ENCODE data around the gene GRAMD4.

GRAMD4 gene

GRCh38 chr22:46598737-46599424 lies 21.3 kb upstream of the GRAMD4 start:
- peak in 1 of 2 donors; percentile 50 for DNase-seq

- DNase-seq = no peak
Observed at GRCh38 chr22:46600273-46600796, 19.9 kb upstream of the GRAMD4 start.

GRCh38 chr22:46602025-46602424 lies 18.2 kb upstream of the GRAMD4 start:
- peak in 1 of 2 donors; percentile 62 for DNase-seq

- DNase-seq = peak; percentile 39 to 55
Observed at GRCh38 chr22:46604306-46604690, 15.9 kb upstream of the GRAMD4 start.

GRCh38 chr22:46605117-46605516 lies 15.1 kb upstream of the GRAMD4 start:
- no peak for DNase-seq

- DNase-seq = no peak
Observed at GRCh38 chr22:46606886-46607285, 13.3 kb upstream of the GRAMD4 start.

GRCh38 chr22:46607483-46608114 lies 12.6 kb upstream of the GRAMD4 start:
- DNase-seq = no peak

- no peak for DNase-seq
Observed at GRCh38 chr22:46609175-46609690, 11.0 kb upstream of the GRAMD4 start.

- no peak for DNase-seq
Observed at GRCh38 chr22:46609724-46610201, 10.4 kb upstream of the GRAMD4 start.

GRCh38 chr22:46610356-46610755 lies 9.8 kb upstream of the GRAMD4 start:
- DNase-seq = no peak

- no peak for DNase-seq
Observed at GRCh38 chr22:46611189-46611588, 9.0 kb upstream of the GRAMD4 start.

- DNase-seq = no peak
Observed at GRCh38 chr22:46612341-46612903, 7.8 kb upstream of the GRAMD4 start.

GRCh38 chr22:46612904-46613605 lies 7.1 kb upstream of the GRAMD4 start:
- DNase-seq = peak in 1 of 2 donors; percentile 28

GRCh38 chr22:46613606-46614021 lies 6.6 kb upstream of the GRAMD4 start:
- DNase-seq = no peak

- peak; percentile 72 to 84 for DNase-seq
Observed at GRCh38 chr22:46614025-46614931, 5.9 kb upstream of the GRAMD4 start.

GRCh38 chr22:46617207-46617985 lies 2.8 kb upstream of the GRAMD4 start:
- DNase-seq = no peak

- DNase-seq = no peak
Observed at GRCh38 chr22:46617986-46618647, 2.1 kb upstream of the GRAMD4 start.

GRCh38 chr22:46618667-46619066 lies 1.5 kb upstream of the GRAMD4 start:
- no peak for DNase-seq

- DNase-seq = no peak
Observed at GRCh38 chr22:46619240-46619829, 851 bp upstream of the GRAMD4 start.
